ENCODE measurements around the gene FARP1.
"Not testable (repeated sequence)": the region's sequence is repeated elsewhere in the genome, so short reads cannot be mapped to it uniquely, and the experiment has no call there.

The FARP1 gene

DNA sequence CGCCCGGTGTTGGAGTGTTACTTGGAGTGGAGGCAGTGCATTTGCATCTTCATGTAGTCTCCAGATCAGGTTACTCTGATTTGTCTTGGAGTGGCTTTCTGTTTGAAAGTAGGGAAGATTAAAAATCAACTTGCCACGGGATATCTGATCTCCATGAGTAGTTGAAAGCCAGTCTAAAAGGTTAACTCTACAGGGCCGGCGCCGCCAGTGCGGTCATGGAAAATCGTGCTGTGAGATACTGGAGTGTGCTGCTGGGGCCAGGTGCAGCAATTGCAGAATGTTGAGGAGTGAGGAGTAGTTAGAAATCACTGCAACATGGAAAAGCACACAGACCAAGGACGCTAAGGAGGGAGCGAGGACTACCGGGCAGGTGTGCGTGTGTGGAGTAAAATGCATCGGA lies 259.0 kb downstream of the FARP1 start:
- peak; percentile 31 for DNase-seq

DNA sequence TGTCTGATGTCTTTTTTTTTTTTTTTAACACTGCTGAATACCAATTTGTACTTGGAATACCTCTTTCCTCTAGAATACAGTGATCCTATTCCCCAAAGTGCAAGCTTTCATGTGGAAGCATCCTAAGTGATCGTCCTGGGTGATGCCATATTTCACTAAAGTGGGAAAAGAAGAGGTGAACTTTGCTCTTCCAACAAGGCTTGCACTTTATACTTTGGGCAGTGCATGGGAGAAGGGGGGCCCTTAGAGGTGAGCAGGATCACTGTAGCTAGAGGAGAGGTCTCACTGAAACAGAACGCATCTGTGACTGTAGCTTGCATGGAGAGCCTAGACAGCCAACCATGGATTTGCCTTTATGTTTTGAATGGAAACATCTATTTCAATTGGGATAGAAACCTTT lies 260.2 kb downstream of the FARP1 start:
- no peak for DNase-seq

DNA sequence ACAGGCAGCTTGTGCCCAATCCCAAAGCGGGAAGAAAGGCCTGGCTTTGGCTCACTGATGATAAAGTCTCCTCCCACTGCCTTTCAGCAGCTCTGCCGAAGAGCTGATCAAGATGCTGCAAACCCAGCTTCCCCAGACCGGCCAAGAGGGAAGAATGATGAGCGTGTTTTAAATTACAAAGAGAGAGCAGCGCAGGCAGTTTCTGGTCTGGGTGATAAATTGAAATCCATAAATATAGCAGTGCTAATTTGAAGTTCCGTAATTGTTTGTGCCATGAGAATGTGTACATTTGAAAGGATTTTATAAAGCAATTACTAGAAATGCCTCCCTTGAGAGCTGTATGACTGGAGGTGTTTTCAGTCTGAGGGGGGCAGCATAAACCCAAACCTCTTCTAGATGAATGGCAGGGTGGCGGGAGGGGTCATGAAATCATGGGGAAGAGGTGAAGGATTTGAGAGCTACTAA lies 262.2 kb downstream of the FARP1 start:
- no peak for DNase-seq

DNA sequence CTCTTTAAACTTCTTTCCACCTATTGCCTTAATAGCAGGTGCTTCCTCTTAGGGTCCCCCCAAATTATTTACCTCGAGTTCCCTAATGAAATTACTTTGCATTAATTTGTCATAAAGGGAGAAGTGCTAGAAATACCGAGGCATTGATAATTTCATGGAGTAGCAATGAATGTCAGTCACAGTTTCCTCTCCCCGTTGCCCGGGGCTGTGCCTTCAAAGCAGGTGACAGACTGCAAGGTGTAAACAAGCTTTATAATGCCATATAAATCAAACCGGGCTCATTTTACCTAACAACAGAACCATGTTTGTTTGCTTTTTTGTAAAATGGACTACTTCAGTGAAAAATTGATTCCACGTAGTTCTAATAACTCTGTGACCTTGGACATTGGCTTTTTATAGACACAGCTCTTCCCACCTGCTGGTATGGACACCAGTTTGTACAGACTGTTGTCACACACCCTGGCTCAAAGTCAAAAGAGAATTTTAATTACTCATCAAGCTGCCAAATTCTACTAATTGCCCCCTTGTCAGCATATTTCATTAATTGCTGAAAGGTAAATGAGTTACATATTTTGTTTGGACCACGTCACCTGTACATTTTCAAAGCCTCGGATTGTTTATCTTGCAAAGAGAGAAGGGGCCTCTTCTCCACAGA lies 262.9 kb downstream of the FARP1 start:
- DNase-seq, result no peak

DNA sequence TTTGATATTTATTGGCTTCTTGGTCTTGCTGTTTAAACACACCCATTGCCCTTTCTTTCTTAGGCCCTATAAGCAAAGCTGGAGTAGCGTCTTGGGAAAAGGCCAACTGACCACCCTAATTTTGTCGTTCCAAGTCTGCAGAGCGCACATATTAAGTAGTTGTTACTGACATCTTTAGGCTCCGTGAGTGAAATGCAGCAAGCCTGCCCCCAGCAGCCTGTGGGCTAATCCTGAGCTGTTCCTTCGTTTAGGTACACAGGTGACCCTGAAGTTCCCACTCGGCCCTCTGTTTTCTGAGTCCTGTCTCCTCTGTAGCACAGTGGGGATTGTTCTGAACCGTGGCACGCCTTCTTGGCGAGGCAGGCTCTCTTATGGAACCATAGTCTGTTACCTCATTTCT lies 263.5 kb downstream of the FARP1 start:
- DNase-seq, result no peak

DNA sequence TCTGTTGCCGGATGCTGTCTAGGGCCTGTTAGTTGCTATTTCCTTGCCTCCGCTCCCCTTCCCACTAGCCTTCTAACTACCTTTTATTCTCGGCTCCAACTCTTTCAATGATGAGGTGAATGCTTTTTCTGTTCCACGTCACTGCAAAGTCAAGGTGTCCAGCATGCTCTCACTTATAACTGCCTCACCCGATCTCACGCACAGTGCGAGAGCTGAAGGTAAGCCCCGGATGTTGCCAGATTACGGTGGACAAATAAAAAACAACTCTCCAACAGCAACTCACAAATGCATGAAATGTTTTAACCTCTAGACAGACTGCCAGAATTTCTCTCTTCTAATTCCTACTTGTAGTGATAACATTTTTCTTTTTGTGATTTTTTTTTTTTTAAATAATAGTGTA lies 264.1 kb downstream of the FARP1 start:
- no peak for DNase-seq

DNA sequence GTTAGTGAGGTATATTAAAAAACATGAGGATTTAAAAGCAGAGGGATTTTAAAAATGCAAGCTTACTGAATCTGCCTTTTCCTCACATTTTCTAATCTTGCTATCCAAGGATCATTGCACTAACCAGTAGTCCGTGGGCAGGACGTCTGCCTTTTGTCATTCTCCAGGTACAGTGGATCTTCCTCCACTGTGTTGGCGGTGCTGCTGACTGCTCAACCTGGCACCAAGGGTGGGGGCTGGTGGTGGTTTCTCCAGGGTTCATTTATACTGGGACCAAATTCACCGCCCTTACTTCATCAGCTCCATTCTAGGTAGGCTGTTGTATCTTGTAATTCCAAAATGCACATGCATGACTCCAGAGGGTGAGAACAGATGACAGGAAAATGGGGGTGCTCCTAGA lies 264.7 kb downstream of the FARP1 start:
- DNase-seq, result no peak

DNA sequence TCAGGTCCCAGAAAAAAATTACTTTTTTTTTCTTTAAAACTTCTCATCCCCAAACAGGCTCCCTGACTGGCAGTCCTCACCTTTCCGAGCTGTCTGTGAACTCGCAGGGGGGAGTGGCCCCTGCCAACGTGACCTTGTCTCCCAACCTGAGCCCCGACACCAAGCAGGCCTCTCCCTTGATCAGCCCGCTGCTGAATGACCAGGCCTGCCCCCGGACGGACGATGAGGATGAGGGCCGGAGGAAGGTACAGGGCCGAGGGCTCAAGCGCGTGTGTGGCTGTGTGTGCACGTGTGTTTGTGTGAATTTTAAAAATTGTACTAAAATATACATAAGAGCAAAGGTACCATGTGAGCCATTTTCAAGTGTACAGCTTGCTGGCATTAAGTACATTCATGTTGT lies 266.4 kb downstream of the FARP1 start:
- no peak for DNase-seq

DNA sequence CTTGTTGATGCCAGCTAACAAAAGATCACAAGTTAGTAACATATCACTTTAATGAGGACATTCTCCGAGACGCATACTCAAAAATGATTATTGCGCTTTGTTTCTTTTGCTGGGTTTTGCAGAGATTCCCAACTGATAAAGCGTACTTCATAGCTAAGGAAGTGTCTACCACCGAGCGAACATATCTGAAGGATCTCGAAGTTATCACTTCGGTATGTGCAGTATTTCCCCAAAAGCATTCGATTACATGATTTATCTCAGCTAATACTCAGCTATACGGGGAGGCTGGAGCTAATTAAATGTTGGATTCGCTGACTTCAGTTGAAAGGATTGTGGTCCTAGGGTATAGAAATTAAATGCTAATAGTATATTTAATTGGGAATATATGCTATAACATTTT lies 267.7 kb downstream of the FARP1 start:
- DNase-seq, result no peak

DNA sequence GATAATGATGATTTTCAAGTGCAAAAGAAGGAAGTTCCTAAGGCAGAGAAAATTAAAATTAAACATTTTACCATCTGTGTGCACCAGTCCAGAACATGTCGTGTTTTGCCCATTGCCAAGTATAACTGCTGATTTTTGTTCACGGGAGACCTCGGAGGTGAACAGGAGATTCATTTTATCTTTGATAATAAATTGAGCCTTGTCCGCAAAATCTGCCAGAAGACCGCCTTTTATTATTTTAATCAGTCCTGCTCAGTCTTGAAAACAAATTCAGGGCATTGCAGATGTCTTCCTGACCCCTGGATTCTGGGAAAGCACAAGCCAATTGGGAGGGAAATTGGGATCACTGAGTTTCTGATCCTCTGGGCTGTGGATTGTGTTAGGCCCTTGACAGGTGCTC lies 268.1 kb downstream of the FARP1 start:
- DNase-seq, result no peak

DNA sequence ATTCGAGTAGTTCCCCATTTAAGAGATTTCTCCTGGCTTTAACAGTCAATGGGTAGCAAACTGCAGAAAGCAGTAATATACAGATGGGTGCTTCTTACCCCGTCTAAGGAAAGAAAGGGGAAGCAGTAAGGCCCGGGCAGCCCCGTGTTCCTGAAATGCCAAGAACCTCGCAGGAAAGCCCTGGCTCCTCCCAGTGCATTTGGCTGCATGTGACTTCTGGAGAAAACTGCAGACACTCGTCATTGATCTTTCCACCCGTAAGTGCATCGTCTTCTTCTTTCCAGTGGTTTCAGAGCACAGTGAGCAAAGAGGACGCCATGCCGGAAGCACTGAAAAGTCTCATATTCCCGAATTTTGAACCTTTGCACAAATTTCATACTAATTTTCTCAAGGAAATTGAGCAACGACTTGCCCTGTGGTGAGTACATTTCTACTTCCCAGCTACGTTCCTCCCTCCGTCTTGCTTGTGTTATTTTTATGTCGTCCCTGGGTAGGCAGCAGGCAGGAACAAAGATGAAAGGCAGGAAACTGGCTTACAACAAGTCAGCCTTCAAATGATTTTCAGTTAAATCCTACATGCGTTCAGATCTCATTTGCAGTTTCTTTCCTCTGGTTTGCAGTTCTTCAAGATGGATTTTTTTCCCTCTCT lies 268.8 kb downstream of the FARP1 start:
- no peak for DNase-seq

DNA sequence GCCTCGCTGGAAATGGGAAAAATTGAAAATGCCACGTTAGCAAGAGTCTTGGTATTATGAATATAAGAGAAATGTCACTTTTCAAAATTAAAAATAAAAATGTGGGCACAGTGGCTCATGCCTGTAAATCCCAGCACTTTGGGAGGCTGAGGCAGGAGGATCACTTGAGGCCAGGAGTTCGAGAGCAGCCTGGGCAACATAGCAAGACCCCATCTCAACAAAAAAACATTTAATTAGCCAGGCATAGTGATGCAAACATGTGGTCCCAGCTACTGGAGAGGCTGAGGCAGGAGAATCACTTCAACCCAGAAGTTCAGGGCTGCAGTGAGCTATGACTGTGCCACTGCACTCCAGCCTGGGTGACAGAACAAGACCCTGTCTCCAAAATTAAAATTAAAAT lies 270.4 kb downstream of the FARP1 start:
- not testable (repeated sequence) for DNase-seq

DNA sequence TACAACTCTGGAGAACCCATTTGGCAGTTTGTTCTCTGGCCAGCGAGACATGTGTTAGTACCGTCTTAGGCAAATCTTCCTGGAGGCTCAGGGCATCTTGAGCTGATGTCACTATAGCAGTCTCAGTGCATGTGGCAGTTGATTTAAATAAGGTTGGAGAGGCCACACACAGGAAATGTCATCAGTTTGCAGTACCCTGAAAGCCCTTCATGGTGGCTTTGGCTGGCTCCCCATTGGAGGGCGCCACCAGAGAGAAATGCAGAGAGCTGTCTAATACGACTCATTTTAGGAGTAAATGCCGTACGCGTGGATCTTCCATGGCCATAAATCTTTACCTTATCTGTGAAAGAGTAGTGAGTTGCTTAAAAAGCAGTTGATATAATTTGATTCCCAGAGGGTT lies 270.9 kb downstream of the FARP1 start:
- DNase-seq, result no peak

DNA sequence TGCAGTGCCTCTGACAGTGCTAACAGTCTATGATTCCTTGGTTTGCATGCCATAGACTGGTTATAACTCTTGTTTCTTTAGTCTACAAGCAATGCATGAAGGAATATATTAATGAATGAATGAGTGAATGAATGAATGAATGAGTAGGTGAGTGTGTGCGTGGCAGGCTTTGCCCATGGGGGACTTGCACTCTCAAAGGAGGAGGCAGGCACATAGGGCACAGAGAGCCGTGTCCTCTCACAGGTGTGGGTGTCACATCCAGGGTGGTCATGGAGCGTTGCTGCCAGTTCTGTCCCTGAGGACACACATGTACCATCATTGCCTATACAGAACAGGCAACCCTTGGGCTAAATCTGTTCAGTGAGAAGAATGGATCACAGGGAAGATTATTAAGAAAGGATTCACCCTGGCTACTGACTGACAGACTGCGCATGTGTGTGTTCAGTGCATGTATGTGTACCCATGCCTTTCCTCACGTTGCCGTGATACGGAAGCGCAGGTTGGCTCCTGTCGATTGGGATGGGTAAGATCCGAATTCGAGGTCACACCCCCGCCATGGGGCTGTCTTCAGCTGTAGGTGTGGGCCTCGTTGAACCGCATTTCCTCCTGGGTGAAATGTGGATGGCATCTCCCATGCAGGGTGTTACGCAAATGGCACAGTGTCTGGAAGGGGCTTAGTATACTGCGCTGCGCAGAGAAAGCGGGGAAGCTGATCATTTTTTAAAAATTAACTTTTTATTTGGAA lies 272.6 kb downstream of the FARP1 start:
- DNase-seq, result no peak

DNA sequence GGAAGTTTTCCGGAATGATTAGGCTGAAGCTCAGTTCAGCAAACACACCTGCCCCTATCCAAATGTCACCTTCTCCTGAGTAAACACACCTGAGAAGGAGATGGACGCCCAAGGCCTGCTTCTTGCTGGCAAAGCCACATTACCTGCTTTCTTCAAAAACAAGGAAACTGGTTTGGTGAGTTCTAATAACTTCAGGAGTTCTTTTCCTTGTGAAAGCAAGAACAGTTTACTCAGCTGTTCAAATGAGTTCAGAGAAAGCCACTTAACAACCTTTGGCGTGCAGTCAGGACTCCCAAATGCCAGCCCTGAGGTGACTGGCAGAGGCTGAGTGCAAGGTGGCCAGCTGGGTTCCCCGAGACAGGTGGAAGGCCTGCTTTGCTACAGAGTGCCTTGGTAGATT lies 273.5 kb downstream of the FARP1 start:
- no peak for DNase-seq

DNA sequence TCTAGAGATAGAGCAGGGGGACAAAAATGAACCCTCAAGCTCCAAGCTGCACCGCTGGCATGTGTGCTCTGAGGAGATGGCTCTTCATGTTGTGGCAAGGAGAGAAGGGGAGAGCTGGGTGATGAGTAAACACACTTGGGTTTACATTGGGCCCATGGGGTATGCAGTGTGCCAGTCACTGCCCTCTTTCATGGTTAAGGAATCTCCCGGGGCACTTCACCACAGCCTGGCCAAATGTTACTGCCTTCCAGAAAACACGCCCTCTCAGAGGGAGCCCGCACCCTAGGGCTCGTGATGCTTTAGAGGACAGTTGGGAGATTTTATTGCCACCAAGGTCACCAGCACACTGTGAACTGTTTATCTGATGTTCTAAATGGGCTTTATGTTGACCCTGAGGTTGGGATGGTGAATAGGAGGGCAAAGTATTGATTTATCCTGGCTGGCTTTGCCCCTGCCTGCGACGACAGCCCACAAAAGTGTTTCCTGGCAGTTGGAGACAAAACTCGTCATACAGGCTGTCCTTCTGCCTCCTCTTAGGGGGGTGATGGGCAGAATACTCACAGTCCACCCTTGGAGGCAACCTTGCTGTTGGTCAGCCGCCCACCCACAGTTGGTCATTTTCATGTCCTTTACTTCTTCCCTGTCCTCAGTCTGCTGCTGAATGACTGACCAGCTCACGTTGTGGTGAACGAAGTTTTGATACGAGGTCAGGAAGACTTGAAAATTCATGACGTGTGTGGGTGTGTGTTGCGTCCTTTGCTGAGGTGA lies 277.1 kb downstream of the FARP1 start:
- no peak for DNase-seq

DNA sequence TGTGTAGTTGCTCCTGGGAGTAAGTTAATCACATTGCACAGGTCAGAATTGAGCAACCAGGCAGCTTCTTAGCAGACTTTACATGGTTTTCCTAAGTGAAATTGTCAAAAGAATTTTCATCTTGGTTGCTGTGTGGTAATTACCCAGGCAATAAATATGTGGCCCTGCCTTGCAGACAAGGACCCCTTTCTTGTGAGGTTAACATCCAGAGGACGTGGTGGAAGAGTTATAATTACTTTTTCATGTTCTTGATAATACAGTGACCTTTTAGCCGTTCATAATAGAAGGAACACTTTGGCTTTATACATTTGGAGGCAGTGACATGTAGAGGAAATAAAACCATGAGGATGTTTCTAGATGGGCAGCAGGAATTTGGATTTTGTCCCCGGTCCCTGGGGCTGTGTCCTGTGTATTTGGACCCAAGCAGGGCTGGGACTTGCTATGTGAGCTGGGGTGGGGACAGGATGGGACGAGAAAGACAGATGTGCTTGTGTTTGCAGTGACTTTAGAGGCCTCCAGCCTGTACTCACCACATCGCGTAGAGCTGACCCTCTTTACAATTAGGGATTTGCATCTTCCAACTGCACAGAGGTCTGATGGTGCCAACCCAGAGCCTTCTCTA lies 277.8 kb downstream of the FARP1 start:
- no peak for DNase-seq

DNA sequence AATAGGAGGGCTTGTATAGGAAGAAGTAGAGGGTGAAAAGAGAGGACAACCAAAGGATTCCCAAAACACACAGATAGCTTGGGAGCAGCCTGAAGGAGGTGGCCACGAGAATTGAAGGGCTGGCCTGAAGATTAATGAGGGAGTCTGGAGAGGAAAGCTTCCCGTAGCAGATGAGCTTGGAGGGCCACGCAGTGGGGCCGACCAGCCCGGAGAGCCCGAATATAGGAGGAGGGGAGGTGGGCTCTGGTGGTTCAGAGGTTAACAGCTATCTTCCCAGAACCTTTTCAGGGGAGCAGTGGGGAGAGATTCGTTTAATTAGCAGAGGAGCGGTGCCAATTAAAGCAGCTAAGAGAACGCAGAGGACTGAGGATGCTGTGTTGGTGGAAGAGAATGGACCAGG lies 279.2 kb downstream of the FARP1 start:
- no peak for DNase-seq

DNA sequence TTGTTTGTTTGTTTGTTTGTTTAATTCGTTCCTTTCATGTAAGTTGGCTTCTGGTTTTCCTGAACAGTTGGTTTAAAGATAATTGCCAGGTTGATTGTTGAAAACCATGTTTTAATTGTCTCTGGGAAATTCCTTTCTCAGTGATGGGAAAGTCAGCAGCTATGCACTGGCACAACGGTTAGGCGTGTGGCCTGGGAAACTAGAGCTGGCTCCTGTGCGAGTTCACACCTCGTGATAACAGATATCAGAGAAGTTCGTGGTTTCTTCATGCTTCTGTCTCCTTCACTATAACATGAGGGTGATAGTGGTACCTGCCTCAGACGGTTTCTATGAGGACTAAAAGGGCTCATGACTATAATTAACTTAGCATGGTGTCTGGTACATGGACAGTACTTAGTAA lies 280.5 kb downstream of the FARP1 start:
- no peak for DNase-seq

DNA sequence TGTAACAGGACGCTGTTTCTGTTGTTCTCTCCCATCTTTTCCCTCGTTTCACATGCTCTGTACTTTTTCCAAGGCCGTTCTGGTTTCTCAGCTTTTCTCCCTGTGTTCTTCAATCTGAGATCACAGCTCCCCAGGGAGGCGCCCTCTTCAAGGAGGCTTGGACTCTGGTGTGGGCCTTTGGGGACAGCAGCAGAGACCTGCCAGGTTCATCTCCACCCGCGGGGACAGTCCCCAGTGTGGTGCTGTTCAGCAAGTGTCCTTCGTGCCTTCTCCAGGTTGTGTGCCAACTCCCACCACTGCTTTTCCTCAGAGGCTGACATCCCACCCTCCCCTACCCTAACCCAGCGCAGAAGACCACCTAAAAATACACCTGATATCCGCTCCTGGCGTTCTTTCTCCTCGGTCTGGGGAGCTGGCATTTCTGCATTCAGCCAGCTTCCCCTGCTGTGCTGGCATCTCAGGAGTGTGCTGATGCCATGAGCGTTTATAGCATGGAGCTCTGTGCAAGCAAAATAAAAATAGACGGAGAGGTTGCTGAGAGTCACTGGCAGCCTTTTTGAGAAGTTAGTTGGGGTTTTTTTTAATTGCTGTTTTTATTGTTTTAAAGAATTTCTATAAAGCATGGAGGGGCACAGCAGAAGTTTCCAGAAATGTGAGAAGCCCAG lies 284.6 kb downstream of the FARP1 start:
- no peak for DNase-seq

DNA sequence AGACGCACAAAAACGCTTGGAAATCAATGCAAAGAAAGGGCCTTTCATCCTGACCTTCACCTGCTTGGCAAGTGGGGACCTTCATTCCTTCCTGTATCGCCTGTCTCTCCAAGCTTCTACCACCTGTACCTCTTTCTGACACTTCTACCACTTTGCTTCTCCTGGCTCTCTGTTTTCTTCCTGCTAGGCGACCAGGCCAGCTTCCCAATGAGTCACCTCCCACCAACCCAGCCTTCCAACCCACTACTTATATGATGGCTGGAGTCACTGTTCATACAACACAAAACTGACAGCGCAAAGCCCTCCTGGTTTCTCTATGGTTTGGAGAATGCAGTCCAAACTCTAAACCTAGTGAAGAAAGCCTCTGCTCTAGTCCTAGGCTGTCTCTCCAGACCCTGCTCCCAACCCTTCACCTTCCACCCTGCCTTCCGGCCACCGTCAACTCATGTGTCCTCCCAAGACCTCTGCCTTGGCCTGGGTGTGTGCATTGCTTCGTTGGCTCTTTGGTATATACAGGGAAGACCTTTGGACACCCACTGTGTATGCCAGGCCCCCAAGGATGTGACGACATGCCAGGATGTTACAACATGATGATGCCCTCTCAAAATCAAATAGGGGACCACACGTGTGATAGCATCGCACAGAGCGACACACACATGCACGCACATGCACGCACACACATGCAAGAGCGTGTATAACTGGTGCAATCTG lies 285.5 kb downstream of the FARP1 start:
- no peak for DNase-seq
